22Rv1 (cell line): ENCODE results near the gene NRIP3.

Experiments used
- H3K27ac ChIP-seq: fragments of 450-650 bp; 2 replicates; pipeline ENCODE4 v1.5.1; 2017
- CTCF ChIP-seq: fragments of 450-650 bp; IDR thresholded peaks from 2 replicates; pipeline ENCODE4 v1.5.1; 2017; ENCODE audit warnings: mild to moderate bottlenecking
- ZFX ChIP-seq: fragments of 450-650 bp; IDR thresholded peaks from 2 replicates; pipeline ENCODE4 v1.6.1; 2017; ENCODE audit warnings: antibody characterized with exemption, borderline replicate concordance

Gene NRIP3

GRCh38 chr11:9003573-9004182 is at the start of gene NRIP3:
NRIP3 (minus strand) TSS chr11:9004001; CDS start chr11:9003935, 66 bp downstream.
- TF ChIP-seq CTCF = no peak
- TF ChIP-seq ZFX = no peak
- H3K27ac ChIP-seq = no peak within 1 kb of the TSS

- H3K27ac ChIP-seq = 0 out of 2 replicates have a peak overlapping the region, but pooled peaks have one; percentile 33
- no peak for TF ChIP-seq ZFX
- TF ChIP-seq CTCF = no peak
Observed at GRCh38 chr11:9052316-9052715, 48.5 kb upstream of the NRIP3 start.

- TF ChIP-seq CTCF (no peak), ZFX (no peak)
- H3K27ac ChIP-seq = no peak overlapping the region
Observed at GRCh38 chr11:9049959-9050358, 46.2 kb upstream of the NRIP3 start.

- TF ChIP-seq ZFX = no peak
- no peak for TF ChIP-seq CTCF
- no peak overlapping the region for H3K27ac ChIP-seq
Observed at GRCh38 chr11:9047964-9048523, 44.2 kb upstream of the NRIP3 start.

GRCh38 chr11:9046481-9046880 is 42.7 kb upstream of the NRIP3 start:
- TF ChIP-seq CTCF = no peak
- no peak overlapping the region for H3K27ac ChIP-seq

GRCh38 chr11:9042488-9042887 is 38.7 kb upstream of the NRIP3 start:
- H3K27ac ChIP-seq = no peak overlapping the region
- TF ChIP-seq ZFX (no peak), CTCF (no peak)

GRCh38 chr11:9041747-9042146 is 37.9 kb upstream of the NRIP3 start:
- TF ChIP-seq CTCF (no peak), ZFX (no peak)
- H3K27ac ChIP-seq = no peak overlapping the region
